ENCODE measurements around the gene TAF4B.
"Not testable (repeated sequence)": the region's sequence is repeated elsewhere in the genome, so short reads cannot be mapped to it uniquely, and the experiment has no call there.

The TAF4B gene

DNA sequence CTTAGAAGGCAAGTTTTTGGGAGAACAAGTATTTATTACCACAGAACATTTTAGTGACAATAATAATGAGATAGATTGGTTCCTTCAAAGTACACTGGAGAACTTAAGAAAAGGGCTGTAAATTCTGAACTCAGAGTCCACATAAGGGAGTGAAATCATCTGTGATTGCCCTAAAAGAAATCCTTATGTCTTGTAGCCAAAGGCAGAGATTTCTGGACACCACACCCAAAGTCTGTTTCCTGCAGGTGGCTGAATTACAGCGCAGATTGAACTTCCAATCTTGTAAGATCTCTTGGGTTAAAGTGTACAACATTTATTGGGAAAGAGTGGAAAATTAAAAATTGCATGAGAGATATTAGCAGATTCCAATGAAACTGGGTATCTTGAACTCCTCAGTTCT lies 143.8 kb downstream of the TAF4B start:
- Mint-ChIP-seq H3K36me3 (peaks cover 52% of the 10 kb centered on the region), H3K9me3 (no peaks in the 10 kb centered on the region), H3K4me1 (no peaks in the 10 kb centered on the region), H3K4me3 (no peak overlapping the region), H3K27ac (no peak overlapping the region), H3K27me3 (no peaks in the 10 kb centered on the region)
- no peak for ATAC-seq

DNA sequence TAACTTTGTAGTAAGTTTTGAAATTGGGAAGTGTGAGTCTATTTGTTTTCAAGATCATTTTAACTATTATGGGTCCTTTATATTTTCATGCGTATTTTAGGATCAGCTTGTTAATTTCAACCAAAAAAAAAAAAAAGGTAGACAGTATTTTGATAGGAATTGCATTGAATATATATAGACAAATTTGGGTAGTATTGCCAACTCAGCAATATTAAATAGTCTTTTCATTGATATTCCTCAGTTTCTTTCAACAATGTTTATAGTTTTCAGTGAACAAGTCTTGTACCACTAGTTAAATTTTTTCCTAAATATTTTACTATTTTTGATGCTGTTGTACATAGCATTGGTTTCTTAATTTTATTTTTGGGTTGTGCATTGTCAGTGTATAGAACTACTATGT lies 149.9 kb downstream of the TAF4B start:
- Mint-ChIP-seq H3K4me3 (no peak overlapping the region), H3K27ac (no peak overlapping the region), H3K9me3 (no peaks in the 10 kb centered on the region), H3K4me1 (no peaks in the 10 kb centered on the region), H3K27me3 (no peaks in the 10 kb centered on the region), H3K36me3 (peaks cover 23% of the 10 kb centered on the region)
- no peak for ATAC-seq

DNA sequence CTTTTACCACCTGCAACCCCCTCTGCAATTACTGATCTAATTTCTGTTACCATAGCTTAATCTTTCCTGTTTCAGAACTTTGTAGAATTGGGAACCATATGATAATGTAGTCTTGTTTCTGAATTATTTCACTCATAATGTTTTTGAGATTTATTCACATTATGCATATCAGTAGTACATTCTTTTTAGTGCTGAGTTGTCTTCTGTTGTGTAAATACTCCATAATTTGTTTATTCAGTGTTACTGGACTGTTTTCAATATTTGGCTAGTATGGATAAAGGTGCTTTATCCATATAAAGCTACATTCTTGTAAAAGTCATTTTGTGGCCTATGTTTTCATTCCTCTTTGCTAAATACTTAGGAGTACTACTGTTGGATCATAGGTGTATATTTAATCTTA lies 152.5 kb downstream of the TAF4B start:
- H3K27ac Mint-ChIP-seq: no peak overlapping the region
- no peak for ATAC-seq
- H3K4me1 Mint-ChIP-seq: peaks cover 11% of the 10 kb centered on the region
- H3K27me3 Mint-ChIP-seq: no peaks in the 10 kb centered on the region
- no peak overlapping the region for H3K4me3 Mint-ChIP-seq
- peaks cover 23% of the 10 kb centered on the region for H3K36me3 Mint-ChIP-seq
- no peaks in the 10 kb centered on the region for H3K9me3 Mint-ChIP-seq

DNA sequence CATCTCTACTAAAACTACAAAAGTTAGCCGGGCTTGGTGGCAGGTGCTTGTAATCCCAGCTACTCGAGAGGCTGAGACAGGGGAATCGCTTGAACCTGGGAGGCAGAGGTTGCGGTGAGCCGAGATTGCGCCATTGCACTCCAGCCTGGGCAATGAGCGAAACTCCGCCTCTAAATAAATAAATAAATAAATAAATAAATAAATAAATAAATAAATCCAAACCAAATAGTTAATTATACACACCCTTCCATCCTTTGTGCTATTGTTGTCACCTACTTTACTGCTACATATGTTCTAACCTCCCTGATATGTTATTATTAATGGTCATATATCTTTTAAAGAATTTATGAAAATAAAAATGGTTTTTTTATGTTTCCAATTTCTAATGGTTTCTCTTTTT lies 155.3 kb downstream of the TAF4B start:
- not testable (repeated sequence) for H3K27ac Mint-ChIP-seq, H3K9me3 Mint-ChIP-seq, H3K27me3 Mint-ChIP-seq, H3K4me3 Mint-ChIP-seq, H3K36me3 Mint-ChIP-seq, ATAC-seq
- peaks cover 11% of the 10 kb centered on the region for H3K4me1 Mint-ChIP-seq

DNA sequence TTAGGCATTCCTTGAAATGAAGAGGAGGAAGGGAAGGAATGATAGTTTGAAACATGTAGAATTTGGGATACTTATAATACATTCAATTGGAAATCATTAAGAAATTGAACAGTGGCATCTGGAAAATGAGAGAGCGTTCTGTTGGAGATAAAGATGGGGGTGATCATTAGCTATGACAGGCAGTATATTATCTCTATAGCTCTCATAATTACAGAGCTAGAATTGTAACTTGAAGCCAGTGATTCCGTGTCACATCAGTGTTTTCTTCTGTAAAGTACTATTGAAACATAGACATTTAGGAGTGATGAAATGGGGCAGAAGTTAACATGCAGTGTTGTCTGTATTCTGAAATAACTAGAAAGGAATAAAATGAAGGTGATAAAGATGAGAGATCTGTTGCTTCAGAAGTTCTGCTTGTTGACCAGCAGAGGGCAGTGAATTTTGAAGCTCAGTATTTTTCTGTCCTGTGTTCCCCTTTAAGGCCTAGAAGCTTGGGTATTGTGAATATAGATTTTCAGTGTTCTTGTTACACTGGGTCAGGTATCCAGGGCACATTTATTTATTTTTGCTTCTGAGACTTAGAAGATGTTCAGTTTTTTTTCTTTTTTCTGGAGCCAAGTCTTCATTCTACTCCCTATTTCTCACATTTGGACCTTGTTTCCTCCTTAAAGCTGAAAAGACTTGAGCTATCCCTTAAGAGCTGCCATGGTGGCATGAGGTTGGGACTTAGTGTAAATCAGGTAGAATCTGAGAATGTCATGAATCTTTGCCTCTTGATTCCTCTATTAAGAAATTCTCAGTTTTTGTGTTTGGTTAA lies 157.4 kb downstream of the TAF4B start:
- Mint-ChIP-seq H3K36me3 (peaks cover 17% of the 10 kb centered on the region), H3K4me1 (peaks cover 11% of the 10 kb centered on the region), H3K27ac (no peak overlapping the region), H3K4me3 (no peak overlapping the region), H3K9me3 (no peaks in the 10 kb centered on the region), H3K27me3 (no peaks in the 10 kb centered on the region)
- no peak for ATAC-seq

DNA sequence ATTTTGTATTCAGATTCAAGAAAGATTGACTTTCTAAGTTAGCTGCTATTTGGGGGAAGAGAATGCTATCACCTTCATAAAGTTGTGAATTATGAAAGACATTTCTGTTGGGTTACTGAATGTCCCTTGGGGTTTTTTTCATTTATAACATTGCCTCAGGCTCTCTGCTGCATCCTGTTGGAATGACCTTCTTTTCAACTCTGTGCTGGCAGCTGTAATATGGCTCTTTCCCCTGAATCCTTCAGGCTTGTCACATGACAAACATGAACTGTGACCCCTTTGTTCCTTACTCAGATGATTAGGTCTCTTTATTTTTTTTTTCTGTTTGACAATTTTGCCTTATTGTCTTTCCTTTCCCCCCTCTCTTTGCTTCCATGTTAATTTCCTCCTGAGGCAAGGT lies 159.8 kb downstream of the TAF4B start:
- no peak overlapping the region for H3K4me3 Mint-ChIP-seq
- H3K4me1 Mint-ChIP-seq: peaks cover 11% of the 10 kb centered on the region
- H3K36me3 Mint-ChIP-seq: peaks cover 31% of the 10 kb centered on the region
- no peaks in the 10 kb centered on the region for H3K27me3 Mint-ChIP-seq
- H3K9me3 Mint-ChIP-seq: no peaks in the 10 kb centered on the region
- H3K27ac Mint-ChIP-seq: no peak overlapping the region
- ATAC-seq: no peak

DNA sequence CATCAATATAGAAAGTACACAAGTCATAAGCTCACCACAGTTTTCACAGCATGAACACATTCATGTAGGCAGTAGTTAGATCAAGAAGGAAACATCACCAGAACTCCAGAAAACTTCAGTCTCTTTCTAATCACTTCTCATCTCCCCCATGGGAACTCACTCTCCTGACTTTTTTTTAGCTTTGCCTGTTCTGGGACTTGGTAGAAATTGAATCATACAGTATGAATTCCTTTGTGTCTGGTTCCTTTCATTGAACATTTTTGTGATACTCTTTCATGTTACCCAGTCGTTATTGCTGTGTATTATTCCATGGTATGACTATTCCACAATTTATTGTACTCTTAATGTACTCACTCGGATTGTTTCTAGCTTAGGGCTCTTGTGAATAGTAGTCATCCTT lies 160.2 kb downstream of the TAF4B start:
- Mint-ChIP-seq H3K27ac (no peak overlapping the region), H3K27me3 (no peaks in the 10 kb centered on the region), H3K9me3 (no peaks in the 10 kb centered on the region), H3K4me3 (no peak overlapping the region), H3K4me1 (peaks cover 11% of the 10 kb centered on the region), H3K36me3 (peaks cover 34% of the 10 kb centered on the region)
- no peak for ATAC-seq

DNA sequence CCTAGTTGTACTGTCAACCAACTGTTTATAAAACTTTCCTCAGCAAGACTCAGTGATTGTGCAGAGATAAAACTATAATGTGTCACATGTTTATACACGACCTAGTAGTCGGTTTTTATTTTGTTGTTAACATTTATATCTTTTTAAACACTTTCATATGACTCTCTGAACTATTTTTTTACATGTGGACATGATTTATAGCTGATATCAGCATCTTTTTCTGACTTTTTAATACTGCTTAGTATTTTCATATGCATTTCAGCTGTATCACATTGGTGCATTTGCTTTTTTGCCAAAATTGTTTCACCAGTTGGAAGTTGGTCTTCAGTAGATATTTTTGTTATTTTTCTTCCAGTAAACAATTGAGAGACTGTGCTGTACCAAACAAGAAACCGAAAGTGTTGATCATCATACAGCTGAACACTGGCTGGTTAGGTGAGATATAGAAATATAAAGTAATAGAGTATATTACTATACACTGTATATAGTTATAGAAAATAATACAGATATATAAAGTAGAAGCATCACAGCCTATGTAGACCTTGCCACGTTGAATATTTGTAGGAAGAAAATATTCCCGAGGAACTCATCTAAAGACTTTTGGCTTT lies 167.9 kb downstream of the TAF4B start:
- Mint-ChIP-seq H3K9me3 (no peaks in the 10 kb centered on the region), H3K4me1 (no peaks in the 10 kb centered on the region), H3K4me3 (no peak overlapping the region), H3K27ac (no peak overlapping the region), H3K36me3 (peaks cover 26% of the 10 kb centered on the region), H3K27me3 (no peaks in the 10 kb centered on the region)
- no peak for ATAC-seq

DNA sequence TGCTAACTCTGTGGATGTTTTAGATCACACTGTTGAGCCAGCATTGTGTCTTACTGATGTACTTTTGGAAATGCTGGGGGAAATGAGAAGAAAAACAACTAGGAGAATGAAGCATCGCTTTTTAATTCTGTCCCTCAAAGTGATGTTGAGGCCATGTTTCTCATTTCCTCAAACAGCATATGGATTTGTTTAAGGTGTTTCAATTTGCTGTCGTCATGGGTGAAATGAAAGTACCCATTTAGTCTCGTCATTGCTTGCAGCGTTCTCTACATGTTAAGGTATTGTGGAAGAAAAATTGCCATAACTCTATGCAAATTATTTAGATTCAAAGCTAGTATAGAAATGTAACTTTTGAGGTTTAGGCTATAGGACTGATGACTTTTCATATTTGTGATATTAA lies 170.8 kb downstream of the TAF4B start:
- H3K4me3 Mint-ChIP-seq: no peak overlapping the region
- H3K4me1 Mint-ChIP-seq: no peaks in the 10 kb centered on the region
- H3K9me3 Mint-ChIP-seq: no peaks in the 10 kb centered on the region
- peaks cover 4% of the 10 kb centered on the region for H3K36me3 Mint-ChIP-seq
- H3K27ac Mint-ChIP-seq: no peak overlapping the region
- H3K27me3 Mint-ChIP-seq: no peaks in the 10 kb centered on the region
- no peak for ATAC-seq

DNA sequence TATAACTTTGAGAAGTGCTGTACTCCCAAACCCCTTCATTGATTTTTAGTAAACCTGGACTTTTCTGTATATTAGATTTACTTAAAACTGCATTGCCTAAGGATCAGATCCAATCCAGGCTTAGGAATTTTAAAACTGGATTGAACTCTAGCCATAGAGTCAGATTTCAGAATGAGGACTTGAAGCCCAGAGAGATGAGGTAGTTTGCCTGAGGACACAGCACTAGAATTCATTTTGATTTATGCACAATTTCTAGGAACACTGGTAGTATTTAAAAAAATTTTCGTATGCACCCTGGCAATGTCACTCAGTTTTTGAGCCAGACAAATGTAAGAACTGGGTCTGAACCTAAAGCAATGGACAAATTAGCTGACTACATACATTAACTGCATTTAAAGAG lies 177.2 kb downstream of the TAF4B start:
- ATAC-seq: no peak
- H3K27ac Mint-ChIP-seq: no peak overlapping the region
- no peaks in the 10 kb centered on the region for H3K27me3 Mint-ChIP-seq
- H3K36me3 Mint-ChIP-seq: no peaks in the 10 kb centered on the region
- H3K4me1 Mint-ChIP-seq: peaks cover 8% of the 10 kb centered on the region
- no peak overlapping the region for H3K4me3 Mint-ChIP-seq
- H3K9me3 Mint-ChIP-seq: no peaks in the 10 kb centered on the region

DNA sequence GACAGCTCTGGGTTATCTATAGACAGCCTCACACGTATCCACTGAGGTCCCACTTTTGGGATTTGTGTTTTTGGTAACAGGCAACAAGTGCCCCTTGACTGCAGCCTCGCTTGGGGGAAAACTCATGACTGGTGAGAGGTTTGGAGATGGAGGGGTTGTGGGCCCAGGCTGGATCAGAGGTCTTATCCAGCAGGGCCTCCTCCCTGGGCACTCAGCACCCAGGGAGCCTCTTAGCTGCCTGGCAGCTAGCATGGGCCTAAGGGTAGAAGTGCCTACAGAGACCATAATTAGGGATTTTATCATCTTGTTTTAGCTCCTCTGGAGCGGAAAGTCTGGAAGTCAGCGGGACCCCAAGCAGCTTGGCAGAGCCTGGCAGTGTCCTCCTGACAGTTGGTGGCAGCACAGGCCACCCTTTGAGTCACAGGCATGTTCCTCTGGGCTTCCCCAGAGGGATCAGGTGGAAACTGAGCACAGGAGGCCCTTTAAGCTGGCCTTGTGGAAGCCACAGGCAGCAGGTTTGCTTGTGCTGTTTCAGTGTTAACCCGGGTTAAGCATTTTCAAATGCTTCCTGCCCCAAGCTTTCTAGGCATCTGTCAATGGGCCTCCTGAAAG lies 179.1 kb downstream of the TAF4B start:
- H3K27me3 Mint-ChIP-seq: no peaks in the 10 kb centered on the region
- peak; percentile 63 for ATAC-seq
- peaks cover 13% of the 10 kb centered on the region for H3K4me1 Mint-ChIP-seq
- no peak overlapping the region for H3K4me3 Mint-ChIP-seq
- H3K27ac Mint-ChIP-seq: no peak overlapping the region
- no peaks in the 10 kb centered on the region for H3K36me3 Mint-ChIP-seq
- no peaks in the 10 kb centered on the region for H3K9me3 Mint-ChIP-seq

DNA sequence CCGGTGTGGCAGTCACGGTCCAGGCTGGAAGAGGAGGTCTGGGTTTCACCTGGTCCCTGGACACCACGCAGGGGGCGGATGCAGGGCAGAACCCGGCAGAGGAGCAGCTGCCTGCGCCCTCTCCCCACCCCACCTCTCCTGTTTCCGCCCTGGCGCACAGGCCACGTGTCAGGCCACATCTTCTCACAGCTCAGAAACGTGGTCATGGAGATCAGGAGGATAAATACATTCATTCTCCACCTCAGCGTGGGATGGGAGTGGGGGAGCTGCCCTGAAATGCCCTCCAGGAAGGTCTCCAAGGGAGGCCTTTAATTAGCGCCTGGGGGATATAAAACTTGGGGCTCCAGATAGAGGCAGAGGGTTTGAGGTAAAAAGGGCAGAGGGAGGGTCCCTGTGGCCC lies 180.1 kb downstream of the TAF4B start:
- ATAC-seq: no peak
- Mint-ChIP-seq H3K36me3 (no peaks in the 10 kb centered on the region), H3K27me3 (no peaks in the 10 kb centered on the region), H3K4me3 (no peak overlapping the region), H3K27ac (no peak overlapping the region), H3K4me1 (peaks cover 13% of the 10 kb centered on the region), H3K9me3 (no peaks in the 10 kb centered on the region)

DNA sequence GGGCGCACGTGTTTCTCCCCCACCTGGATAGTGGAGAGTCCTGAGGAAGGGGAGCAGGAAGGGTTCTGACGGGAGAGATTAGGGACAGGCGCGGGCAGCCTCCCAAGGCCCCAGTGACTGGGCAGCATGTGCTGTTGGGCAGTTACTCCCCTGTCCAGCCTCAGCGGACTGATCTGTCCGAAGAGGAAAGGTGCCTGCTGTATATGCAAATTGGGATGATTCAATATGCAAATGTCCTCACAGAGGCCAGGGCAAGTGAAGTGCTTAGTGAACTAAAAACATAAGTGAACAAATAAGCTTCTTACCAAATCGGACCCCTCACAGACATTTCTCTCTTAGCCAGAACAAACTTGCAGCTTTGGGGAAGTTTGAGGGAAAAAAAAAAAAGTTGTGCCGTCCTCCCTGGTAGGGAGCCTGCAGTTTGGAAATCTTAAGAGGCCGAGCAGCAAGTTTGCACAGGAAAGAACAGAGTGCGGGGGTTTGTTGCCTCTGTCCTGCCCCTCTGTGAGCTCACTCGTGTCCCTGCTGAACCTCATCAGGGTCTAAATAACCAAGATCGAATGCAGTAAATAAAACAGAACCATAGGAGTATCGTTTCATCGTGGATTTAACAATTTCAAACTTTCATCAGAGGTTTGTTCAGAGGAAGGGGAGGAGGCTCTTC lies 180.7 kb downstream of the TAF4B start:
- peaks cover 13% of the 10 kb centered on the region for H3K4me1 Mint-ChIP-seq
- H3K27ac Mint-ChIP-seq: no peak overlapping the region
- H3K4me3 Mint-ChIP-seq: no peak overlapping the region
- no peaks in the 10 kb centered on the region for H3K27me3 Mint-ChIP-seq
- no peaks in the 10 kb centered on the region for H3K9me3 Mint-ChIP-seq
- no peak for ATAC-seq
- no peaks in the 10 kb centered on the region for H3K36me3 Mint-ChIP-seq

DNA sequence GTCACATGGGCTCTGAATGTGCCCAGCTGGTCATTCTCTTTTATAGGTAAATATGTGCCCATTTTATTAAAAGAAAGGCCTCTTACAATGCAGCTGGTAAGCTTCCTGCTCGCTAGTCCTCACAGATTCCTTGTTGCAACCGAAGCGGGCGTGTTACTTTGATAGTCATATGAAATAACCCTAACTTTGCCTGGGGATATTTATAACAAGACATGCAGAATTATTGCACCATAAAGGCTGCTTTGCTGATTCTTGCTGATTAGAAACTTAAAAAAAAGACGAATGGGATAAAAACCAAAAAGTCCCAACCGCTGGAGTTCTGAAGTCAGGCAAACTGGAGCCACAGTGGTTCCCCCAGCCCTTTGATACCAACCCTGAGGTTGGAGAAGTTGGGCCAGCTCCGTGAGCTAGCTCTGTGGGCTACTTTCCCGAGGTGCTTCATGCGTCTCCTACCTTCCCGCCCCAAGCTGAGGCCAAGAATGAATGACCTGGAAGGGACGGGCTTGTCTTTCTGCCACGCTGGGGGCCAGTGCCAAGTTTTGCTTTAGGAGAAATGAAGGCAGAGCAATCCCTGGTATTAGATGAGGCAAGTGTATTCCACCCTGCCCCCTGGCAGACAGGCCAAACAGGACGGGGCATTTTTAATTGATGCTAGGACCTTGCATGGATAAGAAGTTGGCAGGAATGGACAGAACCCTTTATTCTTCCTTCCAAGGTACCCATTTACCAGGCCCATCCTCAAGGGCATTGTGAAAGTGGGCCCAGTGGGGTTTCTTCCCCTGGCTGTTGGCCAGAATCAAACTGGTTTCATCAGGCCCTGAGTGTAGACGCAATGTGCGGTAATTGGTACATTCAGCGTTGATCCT lies 181.7 kb downstream of the TAF4B start:
- Mint-ChIP-seq H3K9me3 (no peaks in the 10 kb centered on the region), H3K4me1 (peaks cover 13% of the 10 kb centered on the region), H3K27ac (no peak overlapping the region), H3K36me3 (no peaks in the 10 kb centered on the region), H3K27me3 (no peaks in the 10 kb centered on the region), H3K4me3 (no peak overlapping the region)
- no peak for ATAC-seq

DNA sequence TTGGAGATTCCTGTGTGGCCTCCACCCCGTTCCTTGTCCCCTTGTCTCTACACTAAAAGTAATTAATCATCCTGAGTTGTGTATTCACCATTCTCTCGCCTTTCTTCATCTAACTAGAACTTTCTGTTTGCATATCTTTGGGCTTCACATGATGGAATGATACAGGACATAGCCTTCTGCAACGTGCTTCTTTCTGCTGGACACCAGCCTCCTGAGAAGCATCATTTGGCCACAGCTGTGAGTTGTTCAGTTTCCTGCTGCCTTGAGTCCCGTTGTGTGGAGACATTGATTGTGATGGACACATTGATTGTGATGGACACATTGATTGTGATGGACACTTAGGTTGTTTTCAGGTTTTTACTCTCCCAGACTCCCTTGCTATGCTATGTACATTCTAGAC lies 182.8 kb downstream of the TAF4B start:
- no peak for ATAC-seq

More for the DNA sequence above, 182.8 kb downstream of the TAF4B start:
- H3K4me3 Mint-ChIP-seq: no peak overlapping the region
- H3K4me1 Mint-ChIP-seq: peaks cover 13% of the 10 kb centered on the region
- H3K36me3 Mint-ChIP-seq: no peaks in the 10 kb centered on the region
- H3K27ac Mint-ChIP-seq: no peak overlapping the region
- no peaks in the 10 kb centered on the region for H3K27me3 Mint-ChIP-seq
- no peaks in the 10 kb centered on the region for H3K9me3 Mint-ChIP-seq

All from stimulated activated memory B cell treated with anti-CD40 and anti-IgM and Interleukin-4, amounts not matched to agents 10 μg/mL and 1 μg/mL and 100 μg/mL, for 72 hours (primary cell).